ENCODE measurements around the gene PYGO1. TPM values are rescaled to one million over a fixed set of nuclear protein-coding genes. Genes with fewer than 3 reads are reported as not detected.
"Not testable (repeated sequence)": the region's sequence is repeated elsewhere in the genome, so short reads cannot be mapped to it uniquely, and the experiment has no call there.

Gene PYGO1, protein sequence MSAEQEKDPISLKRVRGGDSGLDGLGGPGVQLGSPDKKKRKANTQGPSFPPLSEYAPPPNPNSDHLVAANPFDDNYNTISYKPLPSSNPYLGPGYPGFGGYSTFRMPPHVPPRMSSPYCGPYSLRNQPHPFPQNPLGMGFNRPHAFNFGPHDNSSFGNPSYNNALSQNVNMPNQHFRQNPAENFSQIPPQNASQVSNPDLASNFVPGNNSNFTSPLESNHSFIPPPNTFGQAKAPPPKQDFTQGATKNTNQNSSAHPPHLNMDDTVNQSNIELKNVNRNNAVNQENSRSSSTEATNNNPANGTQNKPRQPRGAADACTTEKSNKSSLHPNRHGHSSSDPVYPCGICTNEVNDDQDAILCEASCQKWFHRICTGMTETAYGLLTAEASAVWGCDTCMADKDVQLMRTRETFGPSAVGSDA
- total RNA-seq: not detected

DNA sequence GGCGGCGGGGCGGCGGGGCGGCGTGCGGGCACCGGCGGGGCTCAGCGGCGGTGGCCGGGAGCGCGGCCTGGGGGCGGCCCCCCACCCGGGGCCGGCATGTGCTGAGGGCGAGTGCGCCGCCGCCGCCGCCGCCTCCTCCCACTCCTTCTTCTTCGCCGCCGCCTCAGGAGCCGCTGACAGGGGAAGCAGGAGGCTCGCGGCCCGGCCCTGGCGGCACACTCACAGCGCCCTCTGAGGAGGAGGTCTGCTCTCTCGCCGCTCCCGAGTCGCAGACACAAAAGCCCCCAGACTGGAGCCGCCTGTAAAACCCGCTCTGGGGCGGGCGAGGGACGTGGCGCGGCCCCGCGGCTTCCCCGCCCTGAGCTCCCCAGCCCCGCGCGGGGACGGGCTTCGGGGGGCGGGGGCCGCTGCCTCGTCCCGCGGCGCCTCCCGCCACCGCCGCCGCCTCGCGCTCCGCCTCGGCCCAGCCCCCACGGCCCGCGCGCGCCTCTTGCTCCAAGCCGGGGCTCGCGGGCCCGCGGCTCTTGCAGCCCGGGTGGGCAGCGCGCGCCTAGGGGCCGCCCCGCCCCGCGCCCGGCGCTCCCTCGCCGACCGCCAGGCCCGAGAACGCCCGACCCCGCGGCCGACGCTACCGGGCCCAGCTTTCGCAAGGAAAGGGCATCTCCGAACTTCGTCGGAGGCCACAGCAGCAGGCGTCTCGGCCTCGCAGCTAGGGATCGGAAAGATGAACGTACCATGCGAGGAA is at the start of gene PYGO1:
TSS of gene PYGO1 (minus strand) at position 276 of the 745 bp plus-strand sequence. CDS start 462 bp downstream, outside the sequence.
- DNase-seq (ENCODE audit: low spot score in 2 of 2): peak in 1 of 2 donors; percentile 42
- no peak within 1 kb of the TSS for H3K27ac Mint-ChIP-seq
- peaks cover 0 to 4% of the 10 kb centered on the region in 2 donors for H3K9me3 Mint-ChIP-seq
- H3K36me3 Mint-ChIP-seq: peaks cover 7 to 9% of the 10 kb centered on the region in 2 donors
- ATAC-seq: peak; percentile 49 to 84

DNA sequence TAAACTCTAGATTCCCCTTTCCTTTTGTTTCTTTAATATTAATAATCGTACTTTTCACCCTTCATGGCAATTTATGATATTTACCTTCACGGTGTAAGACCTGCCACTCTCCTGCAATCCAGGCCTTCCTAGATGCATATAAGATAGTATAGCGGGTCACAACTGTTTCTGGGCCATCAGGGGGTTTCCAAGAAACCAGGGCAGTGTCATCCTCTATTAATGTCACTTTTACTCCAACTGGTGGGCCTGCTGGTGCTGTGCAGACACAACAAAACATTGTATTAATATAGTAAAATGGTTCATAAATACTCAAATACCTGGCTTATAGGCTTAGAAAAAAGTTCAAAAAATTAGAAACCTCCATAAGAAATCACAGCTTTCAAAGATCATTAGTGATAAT is 48.9 kb upstream of the PYGO1 start:
- Mint-ChIP-seq H3K9me3 (no peaks in the 10 kb centered on the region), H3K36me3 (no peaks in the 10 kb centered on the region), H3K27ac (no peak overlapping the region)
- ATAC-seq: no peak
- no peak for DNase-seq (ENCODE audit: low spot score in 2 of 2)

DNA sequence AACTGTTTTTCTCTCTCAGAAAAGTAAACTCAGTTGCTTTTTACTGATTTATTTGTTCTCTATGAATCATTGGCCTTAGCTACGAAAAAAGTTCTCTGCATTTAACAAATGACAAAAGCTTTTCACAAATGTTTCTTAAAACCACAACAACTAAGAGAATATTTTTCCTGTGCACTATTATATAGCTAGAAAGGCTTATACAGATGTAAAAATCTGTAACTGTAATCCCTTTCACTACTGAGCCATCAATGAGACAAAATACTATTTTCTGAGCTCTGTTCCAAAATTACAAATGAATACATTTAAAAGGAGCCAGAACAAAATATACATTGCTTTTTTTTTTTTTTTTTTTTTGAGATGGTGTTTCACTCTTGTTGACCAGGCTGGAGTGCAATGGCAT is 45.6 kb upstream of the PYGO1 start:
- ATAC-seq (no peak), DNase-seq (ENCODE audit: low spot score in 2 of 2) (no peak)
- Mint-ChIP-seq H3K9me3 (no peaks in the 10 kb centered on the region), H3K27ac (no peak overlapping the region), H3K36me3 (no peaks in the 10 kb centered on the region)

DNA sequence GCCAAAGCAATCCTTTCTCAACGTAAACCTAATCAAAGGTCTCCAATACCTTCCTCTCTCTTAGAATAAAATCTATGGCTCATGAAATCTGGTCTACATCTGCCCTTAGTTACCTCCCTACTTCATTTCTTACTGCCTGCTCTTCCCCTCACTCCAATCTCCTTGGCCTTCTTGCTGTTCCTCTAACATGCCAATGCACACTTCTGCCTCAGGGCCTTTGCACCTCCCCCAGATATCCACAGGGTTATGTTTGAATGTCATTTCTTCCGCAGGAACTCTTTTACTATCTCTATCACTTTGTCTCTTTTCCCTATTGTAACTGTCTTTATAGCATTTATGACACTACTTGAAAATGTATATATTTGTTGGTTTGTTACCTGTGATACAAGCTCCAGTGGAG is 44.3 kb upstream of the PYGO1 start:
- Mint-ChIP-seq H3K27ac (no peak overlapping the region), H3K9me3 (no peaks in the 10 kb centered on the region), H3K36me3 (no peaks in the 10 kb centered on the region)
- DNase-seq (ENCODE audit: low spot score in 2 of 2) (no peak), ATAC-seq (no peak)

DNA sequence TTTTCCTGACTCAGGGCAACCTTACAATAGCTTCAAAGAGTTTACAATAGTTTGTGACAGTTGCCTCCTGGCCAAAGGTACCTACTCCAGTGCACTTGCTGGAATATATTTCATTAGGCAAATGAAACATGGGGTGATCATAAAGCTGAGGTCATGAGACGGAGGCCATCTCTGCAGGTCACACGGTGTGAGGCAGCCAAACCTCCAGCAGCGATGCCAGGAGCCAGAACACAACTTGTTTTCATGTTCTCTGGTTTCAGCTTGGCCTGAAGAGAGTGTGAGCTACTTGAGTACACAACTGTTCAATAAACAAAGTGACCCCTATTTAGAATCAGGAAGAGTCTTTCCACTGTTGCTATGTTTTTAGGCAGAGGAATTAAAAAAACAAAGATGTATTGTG is 42.7 kb upstream of the PYGO1 start:
- DNase-seq (ENCODE audit: low spot score in 2 of 2) (no peak), ATAC-seq (no peak)
- H3K36me3 Mint-ChIP-seq: no peaks in the 10 kb centered on the region

DNA sequence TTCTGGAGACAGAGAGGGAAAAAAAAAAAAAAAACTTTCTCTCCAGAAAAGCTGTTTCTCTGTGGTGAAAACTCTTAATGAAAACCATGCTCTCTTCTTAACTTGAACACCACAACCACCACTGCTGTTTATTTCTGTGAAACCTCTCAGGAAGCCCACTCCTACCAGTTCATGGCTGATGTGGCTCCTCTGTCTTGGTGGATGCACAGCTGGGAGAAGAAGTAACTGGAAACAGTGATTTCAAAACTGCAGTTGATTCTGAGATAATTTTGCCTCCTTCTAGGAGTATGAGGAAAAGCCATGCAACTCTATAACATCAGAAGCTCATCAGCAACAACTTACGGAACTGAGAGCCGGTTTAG is 40.2 kb upstream of the PYGO1 start:
- no peak for ATAC-seq
- H3K9me3 Mint-ChIP-seq: no peaks in the 10 kb centered on the region

More for the DNA sequence above, 42.7 kb upstream of the PYGO1 start:
- Mint-ChIP-seq H3K9me3 (no peaks in the 10 kb centered on the region), H3K27ac (no peak overlapping the region)

DNA sequence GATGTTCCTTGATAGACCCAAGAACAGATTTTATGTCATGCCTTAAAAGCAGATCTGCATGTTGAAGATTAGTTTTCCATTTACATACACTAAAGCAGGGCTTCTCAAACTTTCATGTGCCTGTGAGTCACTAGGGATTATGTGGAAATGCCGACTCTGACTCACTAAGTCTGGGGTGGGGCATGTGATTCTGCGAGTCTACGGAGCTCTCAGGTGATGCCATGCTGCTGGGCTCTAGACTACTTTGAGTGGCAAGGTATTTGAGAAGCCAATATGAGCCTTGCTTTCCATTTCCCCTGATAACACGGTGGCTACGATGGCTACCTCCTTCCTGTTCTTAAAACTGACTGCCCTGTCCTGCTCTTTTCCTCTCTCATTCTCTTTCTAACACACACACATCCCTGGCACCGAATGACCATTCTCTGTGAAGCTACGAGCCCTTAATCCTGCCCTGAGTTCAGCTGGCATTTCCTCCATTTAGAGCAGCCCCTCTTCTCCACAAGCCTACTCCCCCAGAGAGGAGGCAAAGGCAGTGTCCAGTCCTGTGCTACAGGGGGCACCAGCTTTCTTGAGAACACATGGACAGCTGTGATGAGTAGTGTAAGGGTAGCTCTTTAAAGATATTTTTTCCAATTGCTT is 39.7 kb upstream of the PYGO1 start:
- Mint-ChIP-seq H3K27ac (no peak overlapping the region), H3K36me3 (no peaks in the 10 kb centered on the region), H3K9me3 (no peaks in the 10 kb centered on the region)
- DNase-seq (ENCODE audit: low spot score in 2 of 2): no peak
- peak in 1 of 2 donors; percentile 39 for ATAC-seq

More for the DNA sequence above, 40.2 kb upstream of the PYGO1 start:
- no peak for DNase-seq (ENCODE audit: low spot score in 2 of 2)
- Mint-ChIP-seq H3K36me3 (no peaks in the 10 kb centered on the region), H3K27ac (no peak overlapping the region)

DNA sequence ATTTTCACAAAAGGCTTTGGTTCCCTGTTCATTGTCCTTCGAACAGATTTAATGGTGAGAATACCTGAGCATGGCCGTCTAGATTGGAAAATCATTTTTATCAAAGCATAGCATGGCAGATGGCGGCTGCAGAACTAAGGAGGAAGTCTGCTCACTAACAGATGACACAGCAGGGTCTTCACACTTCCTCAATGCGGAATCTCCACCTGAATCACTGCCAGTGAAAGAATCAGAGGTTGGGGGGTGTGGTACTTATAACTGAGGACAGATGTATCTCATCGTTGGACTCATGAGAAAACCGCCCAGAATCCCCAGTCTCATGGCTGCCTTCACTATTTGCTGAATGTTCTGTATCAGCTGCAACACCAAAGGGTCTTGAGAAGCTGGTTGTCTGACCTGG is 31.6 kb upstream of the PYGO1 start:
- no peak overlapping the region for H3K27ac Mint-ChIP-seq
- H3K36me3 Mint-ChIP-seq: no peaks in the 10 kb centered on the region
- DNase-seq (ENCODE audit: low spot score in 2 of 2) (no peak), ATAC-seq (no peak)
- H3K9me3 Mint-ChIP-seq: no peaks in the 10 kb centered on the region

DNA sequence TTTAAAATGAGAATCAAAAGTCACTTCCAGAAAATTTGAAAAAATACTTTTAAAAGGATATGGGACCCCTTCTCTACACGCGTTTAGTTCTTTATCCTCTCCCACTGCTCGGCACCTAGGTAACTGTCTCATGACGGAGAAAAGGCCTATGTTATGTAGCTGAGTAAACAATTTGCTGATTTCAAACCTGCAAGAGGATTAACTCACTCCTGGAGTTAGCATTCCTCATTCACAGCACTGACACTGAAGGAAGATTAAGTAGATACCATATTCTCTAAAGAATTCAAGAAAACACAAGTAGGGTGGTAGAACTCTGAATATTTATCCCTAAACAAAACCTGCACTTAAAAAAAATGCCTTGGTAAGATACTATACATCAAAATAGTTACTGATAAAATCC is 30.2 kb upstream of the PYGO1 start:
- ATAC-seq: no peak
- Mint-ChIP-seq H3K9me3 (no peaks in the 10 kb centered on the region), H3K27ac (no peak overlapping the region), H3K36me3 (no peaks in the 10 kb centered on the region)
- DNase-seq (ENCODE audit: low spot score in 2 of 2): no peak

DNA sequence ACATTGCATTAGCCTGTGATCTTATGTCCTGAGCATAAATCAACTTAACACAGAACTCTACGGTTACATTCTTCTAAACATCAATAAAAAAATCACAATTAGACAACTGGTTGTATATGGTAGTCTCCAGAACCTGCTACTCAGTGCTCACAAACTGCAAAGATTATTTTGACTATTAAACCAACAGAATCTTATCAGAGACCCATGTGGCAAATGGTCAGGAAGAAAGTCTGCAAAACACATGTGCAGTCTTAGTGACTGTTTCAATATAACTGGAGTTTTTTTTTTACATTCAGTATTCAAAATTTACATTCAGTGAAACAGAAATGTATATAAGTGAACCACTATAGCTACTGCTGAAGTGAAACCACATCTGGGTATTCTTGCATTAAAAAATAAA is 27.3 kb upstream of the PYGO1 start:
- ATAC-seq (no peak), DNase-seq (ENCODE audit: low spot score in 2 of 2) (no peak)
- H3K27ac Mint-ChIP-seq: no peak overlapping the region
- H3K9me3 Mint-ChIP-seq: no peaks in the 10 kb centered on the region
- H3K36me3 Mint-ChIP-seq: no peaks in the 10 kb centered on the region

DNA sequence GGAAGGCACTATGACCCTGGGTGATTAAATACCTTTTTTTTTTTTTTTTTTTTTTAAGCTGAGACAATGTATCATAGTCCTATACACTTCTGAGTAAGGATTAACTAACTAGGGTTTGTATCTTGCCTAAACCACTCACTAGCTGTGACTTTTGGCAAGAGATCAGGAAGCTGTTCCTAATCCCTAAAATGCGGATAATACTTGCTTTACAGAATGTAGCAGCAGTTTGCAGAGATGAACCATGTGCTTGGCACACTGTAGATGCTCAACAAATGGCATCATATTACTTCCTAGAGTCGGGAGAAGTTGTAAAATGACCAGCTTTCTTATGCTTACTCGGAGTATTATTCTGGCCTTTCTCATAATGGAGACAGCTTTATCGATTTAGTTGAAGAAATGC is 25.6 kb upstream of the PYGO1 start:
- Mint-ChIP-seq H3K27ac (no peak overlapping the region), H3K36me3 (no peaks in the 10 kb centered on the region), H3K9me3 (peaks cover 4% of the 10 kb centered on the region in 2 donors)
- DNase-seq (ENCODE audit: low spot score in 2 of 2) (no peak), ATAC-seq (no peak)

DNA sequence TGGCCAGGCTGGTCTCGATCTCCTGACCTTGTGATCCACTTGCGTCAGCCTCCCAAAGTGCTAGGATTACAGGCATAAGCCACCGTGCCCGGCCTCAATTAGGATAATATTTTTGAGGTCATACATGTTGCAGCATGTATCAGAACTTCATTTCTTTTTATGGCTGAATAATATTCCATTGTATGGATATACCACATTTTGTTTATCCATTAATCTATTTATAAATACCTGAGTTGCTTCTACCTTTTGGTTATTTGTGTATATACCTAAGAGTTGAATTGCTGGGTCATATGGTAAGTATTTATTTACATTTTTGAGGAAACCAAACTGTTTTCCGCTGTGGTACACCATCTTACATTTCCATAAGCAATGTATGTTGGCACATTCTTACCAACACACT is 18.1 kb upstream of the PYGO1 start:
- H3K9me3 Mint-ChIP-seq: peaks cover 8% of the 10 kb centered on the region in 2 donors
- ATAC-seq (no peak), DNase-seq (ENCODE audit: low spot score in 2 of 2) (no peak)
- no peaks in the 10 kb centered on the region for H3K36me3 Mint-ChIP-seq
- H3K27ac Mint-ChIP-seq: no peak overlapping the region

DNA sequence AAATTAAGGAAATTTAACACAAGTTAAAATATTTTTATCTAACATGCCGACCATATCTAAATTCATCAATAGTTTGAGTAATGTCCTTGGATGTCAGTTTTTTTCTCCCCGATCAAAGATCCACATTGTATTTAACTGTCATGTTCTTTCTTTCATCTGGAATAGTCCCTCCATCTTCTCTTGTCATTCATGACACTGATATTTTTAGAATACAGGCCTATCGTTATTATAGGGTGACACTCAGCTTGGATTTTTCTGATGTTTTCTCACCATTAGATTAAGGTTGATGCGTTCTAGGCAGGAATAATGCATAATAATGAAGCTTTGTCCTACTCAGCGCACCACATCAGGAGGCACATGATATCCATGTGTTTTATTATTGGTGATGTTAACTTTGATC is 13.2 kb upstream of the PYGO1 start:
- Mint-ChIP-seq H3K36me3 (no peaks in the 10 kb centered on the region), H3K9me3 (peaks cover 0 to 4% of the 10 kb centered on the region in 2 donors), H3K27ac (no peak overlapping the region)
- ATAC-seq: no peak
- no peak for DNase-seq (ENCODE audit: low spot score in 2 of 2)

DNA sequence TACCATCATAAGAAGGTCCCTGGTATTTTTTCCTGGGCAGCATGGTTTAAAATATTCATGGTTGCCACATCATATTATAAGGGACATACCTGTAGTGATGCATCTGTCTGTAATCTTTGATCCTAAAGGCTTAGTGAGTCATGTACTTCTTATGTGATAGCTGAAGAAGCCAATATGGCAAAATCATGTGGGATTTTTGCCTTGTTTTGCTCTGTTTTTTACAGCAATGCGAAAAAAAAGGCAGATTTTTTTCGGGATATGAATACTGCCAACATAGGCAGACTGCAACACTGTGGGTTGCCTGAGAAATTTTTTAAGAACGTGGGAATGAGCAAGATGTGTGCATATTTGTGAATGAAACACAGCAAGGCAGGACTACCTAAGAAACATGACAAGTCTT is 11.3 kb upstream of the PYGO1 start:
- no peak for DNase-seq (ENCODE audit: low spot score in 2 of 2)
- Mint-ChIP-seq H3K36me3 (no peaks in the 10 kb centered on the region), H3K9me3 (no peaks in the 10 kb centered on the region), H3K27ac (no peak overlapping the region)
- ATAC-seq: no peak

DNA sequence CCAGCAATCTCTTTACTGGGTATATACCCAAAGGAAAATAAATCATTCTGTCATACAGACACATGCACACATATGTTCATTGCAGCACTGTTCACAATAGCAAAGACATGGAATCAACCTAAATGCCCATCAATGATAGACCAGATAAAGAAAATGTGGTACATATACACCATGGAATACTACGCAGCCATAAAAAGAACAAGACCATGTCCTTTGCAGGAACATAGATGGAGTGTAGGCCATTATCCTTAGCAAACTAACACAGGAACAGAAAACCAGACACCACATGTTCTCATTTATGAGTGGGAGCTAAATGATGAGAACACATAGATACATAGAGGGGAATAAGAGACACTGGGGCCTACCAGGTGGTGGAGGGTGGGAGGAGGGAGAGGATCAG is 4.9 kb upstream of the PYGO1 start:
- not testable (repeated sequence) for H3K36me3 Mint-ChIP-seq; H3K27ac Mint-ChIP-seq; DNase-seq (ENCODE audit: low spot score in 2 of 2); H3K9me3 Mint-ChIP-seq; ATAC-seq

DNA sequence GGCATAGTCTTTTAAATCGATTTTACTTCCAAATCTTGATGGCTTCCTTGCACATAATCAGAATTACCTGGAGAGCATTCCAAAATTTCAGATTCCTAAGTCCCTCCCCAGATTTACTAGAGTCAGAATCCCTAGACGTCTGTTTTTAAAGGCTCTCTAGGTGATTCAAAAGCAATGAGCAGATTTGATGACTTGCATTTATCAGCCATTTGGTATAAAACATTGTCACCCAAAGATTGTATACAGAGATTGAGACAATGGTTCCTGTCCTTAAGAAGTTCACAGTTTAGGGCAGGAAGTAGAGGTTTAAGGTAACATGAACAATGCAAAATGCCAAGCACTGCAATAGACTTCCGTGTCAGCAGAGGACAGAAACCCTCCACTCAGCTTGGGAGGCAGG is 2.6 kb upstream of the PYGO1 start:
- ATAC-seq (no peak), DNase-seq (ENCODE audit: low spot score in 2 of 2) (no peak)
- H3K27ac Mint-ChIP-seq: no peak overlapping the region
- H3K36me3 Mint-ChIP-seq: peaks cover 7 to 9% of the 10 kb centered on the region in 2 donors
- H3K9me3 Mint-ChIP-seq: peaks cover 0 to 4% of the 10 kb centered on the region in 2 donors

DNA sequence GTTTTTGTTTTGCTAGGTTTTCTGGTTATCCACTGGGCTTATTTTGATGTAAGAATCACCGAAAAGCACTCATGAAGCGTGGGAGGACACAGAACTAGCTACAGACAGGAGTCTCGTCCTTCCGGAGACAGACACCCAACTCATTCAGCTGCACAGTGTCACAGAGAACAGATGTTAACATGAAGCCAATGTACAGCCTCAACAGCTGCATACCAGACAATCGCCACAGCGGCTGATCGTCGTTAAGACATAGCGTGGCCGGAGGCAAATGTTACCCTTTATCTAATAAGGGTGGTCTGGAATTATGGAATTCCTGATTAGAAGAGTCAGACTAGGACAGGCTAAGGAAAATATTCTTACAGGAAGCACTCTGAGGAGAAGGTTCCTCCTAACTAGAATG is 1.1 kb upstream of the PYGO1 start:
- peaks cover 0 to 4% of the 10 kb centered on the region in 2 donors for H3K9me3 Mint-ChIP-seq
- no peak overlapping the region for H3K27ac Mint-ChIP-seq
- H3K36me3 Mint-ChIP-seq: peaks cover 7 to 9% of the 10 kb centered on the region in 2 donors
- DNase-seq (ENCODE audit: low spot score in 2 of 2) (no peak), ATAC-seq (no peak)

Measured in activated naive CD4-positive, alpha-beta T cell treated with anti-CD3 and anti-CD28 coated beads, Interleukin-2, amount 50 U/mL, for 72 hours (primary cell).